Trophoblast cell (in vitro differentiated cells and primary cell): ENCODE data around the gene TPPP.

Experiments used
- DNase-seq, 2 donors: peaks; one replicate each; pipeline ENCODE4 v3.0.0-alpha.2; 2016
- H2AFZ ChIP-seq: 2 replicates; pipeline ENCODE4 v1.6.1; 2013; ENCODE audit warnings: low read length, moderate library complexity, mild to moderate bottlenecking; ENCODE audit not compliant: insufficient read depth, poor library complexity
- H2AK5ac ChIP-seq: 2 replicates; pipeline ENCODE4 v1.6.1; 2013; ENCODE audit warnings: mild to moderate bottlenecking, low read length
- H2BK120ac ChIP-seq: 2 replicates; pipeline ENCODE4 v1.6.1; 2013; ENCODE audit warnings: low read length, mild to moderate bottlenecking, moderate library complexity; ENCODE audit not compliant: insufficient read depth, poor library complexity
- H2BK12ac ChIP-seq: 2 replicates; pipeline ENCODE4 v1.6.1; 2013; ENCODE audit warnings: mild to moderate bottlenecking, low read length, moderate library complexity
- H2BK5ac ChIP-seq: 2 replicates; pipeline ENCODE4 v1.6.1; 2013; ENCODE audit warnings: low read length, low read depth, moderate library complexity, mild to moderate bottlenecking; ENCODE audit not compliant: poor library complexity
- H3K14ac ChIP-seq: 2 replicates; pipeline ENCODE4 v1.6.1; 2013; ENCODE audit warnings: mild to moderate bottlenecking, low read length
- H3K18ac ChIP-seq: 2 replicates; pipeline ENCODE4 v1.6.1; 2013; ENCODE audit warnings: mild to moderate bottlenecking, low read length
- H3K23ac ChIP-seq: 2 replicates; pipeline ENCODE4 v1.6.1; 2013; ENCODE audit warnings: low read length
- H3K27ac ChIP-seq: 2 replicates; pipeline ENCODE4 v1.5.1; 2013; ENCODE audit warnings: low read depth, mild to moderate bottlenecking, inconsistent platforms, low read length, moderate library complexity
- H3K27me3 ChIP-seq: 2 replicates; pipeline ENCODE4 v1.6.1; 2013; ENCODE audit warnings: inconsistent platforms, mild to moderate bottlenecking, low read length, moderate library complexity; ENCODE audit not compliant: insufficient read depth
- H3K36me3 ChIP-seq, 2 experiments: 1 replicate in 1 of 2; 2 replicates in 1 of 2; pipeline ENCODE4 v1.6.1; 2013; ENCODE audit warnings: low read length in 2 of 2, mild to moderate bottlenecking in 2 of 2, moderate library complexity in 1 of 2; ENCODE audit not compliant: insufficient read depth in 2 of 2, control insufficient read depth in 1 of 2
- H3K4ac ChIP-seq: 2 replicates; pipeline ENCODE4 v1.6.1; 2013; ENCODE audit warnings: low read depth, mild to moderate bottlenecking, low read length, moderate library complexity
- H3K4me1 ChIP-seq, 2 experiments: 1 replicate in 1 of 2; 2 replicates in 1 of 2; pipeline ENCODE4 v1.6.1; 2013; ENCODE audit warnings: low read length in 2 of 2, mild to moderate bottlenecking in 2 of 2, moderate library complexity in 1 of 2; ENCODE audit not compliant: insufficient read depth in 2 of 2, control insufficient read depth in 1 of 2
- H3K4me2 ChIP-seq: 2 replicates; pipeline ENCODE4 v1.6.1; 2013; ENCODE audit warnings: inconsistent platforms, mild to moderate bottlenecking, low read length, moderate library complexity
- H3K4me3 ChIP-seq: 2 replicates; pipeline ENCODE4 v1.5.1; 2013; ENCODE audit warnings: mild to moderate bottlenecking, low read depth, low read length, inconsistent platforms
- H3K79me1 ChIP-seq: one replicate; pipeline ENCODE4 v1.6.1; 2013; ENCODE audit warnings: low read length
- H3K79me2 ChIP-seq: 2 replicates; pipeline ENCODE4 v1.6.1; 2013; ENCODE audit warnings: low read length, mild to moderate bottlenecking; ENCODE audit not compliant: control insufficient read depth, insufficient read depth, poor library complexity
- H3K9ac ChIP-seq: 2 replicates; pipeline ENCODE4 v1.6.1; 2013; ENCODE audit warnings: mild to moderate bottlenecking, low read length
- H3K9me3 ChIP-seq: 2 replicates; pipeline ENCODE4 v1.6.1; 2013; ENCODE audit warnings: low read depth, mild to moderate bottlenecking, control low read depth, inconsistent platforms, low read length; ENCODE audit not compliant: insufficient read depth
- H4K12ac ChIP-seq: 2 replicates; pipeline ENCODE4 v1.6.1; 2013; ENCODE audit warnings: low read depth, mild to moderate bottlenecking, low read length, moderate library complexity
- H4K8ac ChIP-seq: 2 replicates; pipeline ENCODE4 v1.6.1; 2013; ENCODE audit warnings: low read depth, mild to moderate bottlenecking, low read length, moderate library complexity
- H4K91ac ChIP-seq: one replicate; pipeline ENCODE4 v1.6.1; 2013; ENCODE audit warnings: low read depth, mild to moderate bottlenecking, low read length, moderate library complexity
- WGBS: extraction: QIAGEN DNeasy Blood & Tissue Kit; methylation state at CpG from one replicate; pipeline ENCODE4 v1.1.7; 2013; ENCODE audit warnings: missing lambda C conversion rate; ENCODE audit not compliant: insufficient read length, insufficient coverage; ENCODE audit errors: extremely low coverage; 5-methylcytosine and 5-hydroxymethylcytosine counted together

The TPPP gene

DNA sequence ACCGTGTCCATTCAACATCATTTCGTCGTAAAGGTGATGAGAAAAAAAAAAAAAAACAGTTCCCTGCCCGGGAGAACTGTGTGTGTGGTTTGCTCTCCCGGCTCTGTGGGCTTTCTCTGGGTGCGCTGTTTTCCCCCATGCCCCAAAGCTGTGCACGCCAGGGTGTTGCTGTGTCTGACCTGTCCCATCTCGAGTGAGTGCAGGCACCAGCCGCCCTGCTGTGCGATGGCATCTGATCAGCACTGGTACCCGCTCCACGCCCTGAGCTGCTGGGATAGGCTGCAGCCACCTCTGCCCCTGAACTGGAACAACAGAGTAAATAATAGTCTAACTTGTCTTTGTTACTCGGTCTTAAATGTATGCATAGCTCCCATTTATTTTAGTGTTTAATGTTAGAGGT is 47.7 kb downstream of the TPPP start:
- Histone ChIP-seq H3K4me2 (no peak overlapping the region), H3K9ac (no peak overlapping the region), H3K27me3 (no peaks in the 10 kb centered on the region), H3K4me3 (no peak overlapping the region), H4K12ac (no peak overlapping the region), H2BK12ac (no peak overlapping the region), H2BK120ac (no peak overlapping the region), H3K79me1 (no peaks in the 10 kb centered on the region), H3K14ac (no peak overlapping the region), H4K91ac (no peak overlapping the region), H3K36me3 (peaks cover 56 to 64% of the 10 kb centered on the region in 2 experiments), H3K4me1 (no peaks in the 10 kb centered on the region), H2BK5ac (no peak overlapping the region), H3K27ac (no peak overlapping the region), H3K9me3 (peaks cover 3% of the 10 kb centered on the region), H3K23ac (no peak overlapping the region), H4K8ac (no peak overlapping the region), H3K18ac (no peak overlapping the region), H2AK5ac (no peak overlapping the region), H2AFZ (no peak overlapping the region), H3K4ac (no peak overlapping the region), H3K79me2 (no peaks in the 10 kb centered on the region)
- WGBS: no CpG with 5 or more reads among the region's 13 CpGs
- DNase-seq: no peak

DNA sequence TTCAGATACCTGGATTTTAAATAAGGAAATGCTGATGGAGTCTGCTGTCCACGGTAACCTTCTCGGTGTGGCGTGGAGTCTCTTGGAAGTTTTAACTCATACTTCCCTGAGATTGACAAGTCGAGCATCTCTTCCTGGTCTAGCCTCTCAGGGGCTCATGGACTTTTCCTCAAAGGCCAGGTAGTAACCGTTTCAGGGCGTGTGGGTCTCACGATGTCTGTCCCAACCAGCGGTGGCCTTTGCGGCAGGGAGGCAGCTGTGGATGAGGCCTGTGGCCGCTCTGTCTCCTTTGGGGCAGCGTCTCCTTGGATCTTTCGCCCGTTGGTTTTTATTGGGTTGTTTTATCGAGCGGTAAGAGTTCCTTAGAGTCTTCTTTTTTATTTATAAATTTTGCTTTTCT is 48.2 kb downstream of the TPPP start:
- no peak overlapping the region for H3K4ac ChIP-seq
- H3K79me1 ChIP-seq: no peaks in the 10 kb centered on the region
- peaks cover 3% of the 10 kb centered on the region for H3K9me3 ChIP-seq
- H3K4me3 ChIP-seq: no peak overlapping the region
- H4K91ac ChIP-seq: no peak overlapping the region
- H4K12ac ChIP-seq: no peak overlapping the region
- WGBS: no CpG with 5 or more reads among the region's 15 CpGs
- H3K9ac ChIP-seq: no peak overlapping the region
- no peak overlapping the region for H3K27ac ChIP-seq
- DNase-seq: no peak
- H2AK5ac ChIP-seq: no peak overlapping the region
- H3K23ac ChIP-seq: no peak overlapping the region
- H3K4me1 ChIP-seq: no peaks in the 10 kb centered on the region
- no peak overlapping the region for H4K8ac ChIP-seq
- no peak overlapping the region for H2BK5ac ChIP-seq
- H2AFZ ChIP-seq: no peak overlapping the region
- H3K4me2 ChIP-seq: no peak overlapping the region
- H3K36me3 ChIP-seq: peaks cover 61 to 69% of the 10 kb centered on the region in 2 experiments
- H3K14ac ChIP-seq: no peak overlapping the region
- no peak overlapping the region for H2BK120ac ChIP-seq
- no peaks in the 10 kb centered on the region for H3K27me3 ChIP-seq
- no peaks in the 10 kb centered on the region for H3K79me2 ChIP-seq
- no peak overlapping the region for H3K18ac ChIP-seq
- H2BK12ac ChIP-seq: no peak overlapping the region

DNA sequence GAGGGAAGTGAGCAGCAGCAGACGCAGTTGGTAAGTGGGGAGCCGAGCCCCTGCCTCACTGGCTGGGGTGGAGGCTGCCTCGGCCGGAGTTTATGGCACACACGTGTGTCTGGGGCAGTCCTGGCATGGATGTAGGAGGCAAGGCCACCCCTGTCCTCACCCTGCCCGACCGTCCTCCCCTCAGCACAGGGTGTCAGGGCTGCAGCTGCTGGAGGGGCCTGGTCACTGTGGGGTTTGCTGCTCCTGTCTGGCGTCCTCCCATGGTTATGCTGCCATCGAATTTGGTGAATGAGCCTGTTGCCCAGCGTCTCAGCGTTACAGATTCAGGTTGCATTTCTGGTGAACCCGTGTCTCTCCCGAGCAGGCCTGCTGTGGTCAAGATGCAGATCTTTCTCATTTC is 48.6 kb downstream of the TPPP start:
- H3K27ac ChIP-seq: no peak overlapping the region
- H3K79me2 ChIP-seq: no peaks in the 10 kb centered on the region
- no peak overlapping the region for H2AFZ ChIP-seq
- DNase-seq: no peak
- H3K9me3 ChIP-seq: peaks cover 3% of the 10 kb centered on the region
- no peaks in the 10 kb centered on the region for H3K27me3 ChIP-seq
- H3K4ac ChIP-seq: no peak overlapping the region
- peaks cover 66 to 73% of the 10 kb centered on the region in 2 experiments for H3K36me3 ChIP-seq
- no peak overlapping the region for H3K4me3 ChIP-seq
- H2BK12ac ChIP-seq: no peak overlapping the region
- H2BK5ac ChIP-seq: no peak overlapping the region
- no peak overlapping the region for H4K12ac ChIP-seq
- no peak overlapping the region for H3K4me2 ChIP-seq
- no peak overlapping the region for H3K18ac ChIP-seq
- H3K9ac ChIP-seq: no peak overlapping the region
- no peaks in the 10 kb centered on the region for H3K79me1 ChIP-seq
- no peak overlapping the region for H3K23ac ChIP-seq
- H2BK120ac ChIP-seq: no peak overlapping the region
- no peak overlapping the region for H2AK5ac ChIP-seq
- WGBS: no CpG with 5 or more reads among the region's 13 CpGs
- no peak overlapping the region for H4K8ac ChIP-seq
- no peaks in the 10 kb centered on the region for H3K4me1 ChIP-seq
- H4K91ac ChIP-seq: no peak overlapping the region
- H3K14ac ChIP-seq: no peak overlapping the region

DNA sequence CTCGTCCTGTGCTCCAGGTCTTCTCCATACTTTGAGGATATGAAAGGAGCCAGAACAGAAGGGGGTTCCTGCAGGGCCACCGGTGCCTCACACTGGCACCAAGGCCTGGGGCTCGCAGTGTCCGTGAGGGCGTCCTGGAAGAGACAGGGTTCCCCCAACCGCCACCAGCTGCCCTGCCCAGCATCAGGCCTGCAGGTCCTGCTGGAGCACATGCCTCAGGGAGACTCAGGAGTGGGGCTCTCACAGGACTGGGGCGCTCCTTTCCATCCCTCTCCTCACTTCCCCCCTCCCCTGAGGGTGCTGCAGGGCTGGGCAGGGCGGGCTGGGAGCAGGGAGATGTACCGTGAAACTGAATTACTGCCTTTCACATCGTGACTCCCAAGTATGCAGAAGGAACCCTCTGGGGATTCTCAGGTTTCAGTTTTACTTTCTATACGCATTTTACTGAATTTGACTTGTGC is 49.3 kb downstream of the TPPP start:
- DNase-seq: no peak
- H2BK12ac ChIP-seq: no peak overlapping the region
- no peak overlapping the region for H3K14ac ChIP-seq
- H2BK5ac ChIP-seq: no peak overlapping the region
- no CpG with 5 or more reads among the region's 11 CpGs for WGBS
- no peak overlapping the region for H3K4me3 ChIP-seq
- no peak overlapping the region for H4K12ac ChIP-seq
- no peak overlapping the region for H2AK5ac ChIP-seq
- H2BK120ac ChIP-seq: no peak overlapping the region
- H4K91ac ChIP-seq: no peak overlapping the region
- H3K27me3 ChIP-seq: no peaks in the 10 kb centered on the region
- H3K4me2 ChIP-seq: no peak overlapping the region
- H3K23ac ChIP-seq: no peak overlapping the region
- no peak overlapping the region for H3K27ac ChIP-seq
- no peak overlapping the region for H4K8ac ChIP-seq
- H3K18ac ChIP-seq: no peak overlapping the region
- no peaks in the 10 kb centered on the region for H3K79me2 ChIP-seq
- no peaks in the 10 kb centered on the region for H3K79me1 ChIP-seq
- no peak overlapping the region for H3K9ac ChIP-seq
- H2AFZ ChIP-seq: no peak overlapping the region
- H3K9me3 ChIP-seq: no peaks in the 10 kb centered on the region
- peaks cover 72 to 77% of the 10 kb centered on the region in 2 experiments for H3K36me3 ChIP-seq
- H3K4me1 ChIP-seq: no peaks in the 10 kb centered on the region
- no peak overlapping the region for H3K4ac ChIP-seq
